GM19238 (cell line): ENCODE data around the gene CRELD2.

ENCODE experiments used
- DNase-seq: peaks from one replicate; pipeline ENCODE4 v3.0.0; 2011; ENCODE audit warnings: low spot score; ENCODE audit not compliant: insufficient read length

Gene CRELD2

DNA sequence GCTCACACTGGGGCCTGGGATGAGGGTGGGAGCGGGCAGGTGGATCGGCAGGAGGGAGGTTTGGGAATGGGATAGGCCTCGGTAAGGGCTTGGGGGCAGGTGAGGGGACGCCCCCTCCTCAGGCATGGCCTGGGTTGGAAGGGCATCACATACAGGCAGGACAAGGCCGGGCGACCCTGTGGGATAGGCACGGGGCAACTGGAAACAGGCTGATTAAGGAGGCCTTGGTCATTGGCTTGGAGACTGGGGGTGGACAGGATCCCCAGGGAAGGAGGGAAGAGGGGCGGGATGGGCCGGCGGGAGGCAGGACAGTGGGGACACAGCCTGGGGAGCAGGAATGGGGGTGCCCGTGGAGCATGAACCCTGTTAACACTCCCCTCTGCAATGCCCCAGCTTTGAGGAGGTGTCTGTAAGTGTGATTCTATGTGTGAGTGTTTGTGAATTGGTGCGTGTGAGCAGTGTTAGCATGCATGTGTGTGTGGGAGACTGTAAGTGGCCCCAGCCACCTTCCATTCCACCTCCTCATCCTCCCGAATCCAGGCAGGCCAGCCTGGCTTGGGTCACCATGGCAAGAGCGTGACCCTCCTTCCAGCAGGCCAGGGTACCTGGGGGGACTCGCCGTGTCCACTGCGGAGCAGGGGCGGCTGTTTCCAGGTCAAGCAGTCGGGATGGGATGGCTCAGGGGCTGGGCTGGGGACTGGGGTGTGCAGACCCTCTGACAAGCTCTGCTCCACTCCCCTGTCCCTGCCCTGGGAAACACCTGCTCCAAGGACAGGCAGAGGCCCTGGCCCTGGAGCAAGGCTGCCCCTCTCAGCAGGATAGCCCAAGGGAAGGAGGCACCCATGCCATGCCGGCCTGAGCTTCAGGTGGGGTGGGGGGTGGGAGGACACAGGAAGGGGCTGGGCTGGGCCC is 38.7 kb downstream of the CRELD2 start:
- DNase-seq = no peak

DNA sequence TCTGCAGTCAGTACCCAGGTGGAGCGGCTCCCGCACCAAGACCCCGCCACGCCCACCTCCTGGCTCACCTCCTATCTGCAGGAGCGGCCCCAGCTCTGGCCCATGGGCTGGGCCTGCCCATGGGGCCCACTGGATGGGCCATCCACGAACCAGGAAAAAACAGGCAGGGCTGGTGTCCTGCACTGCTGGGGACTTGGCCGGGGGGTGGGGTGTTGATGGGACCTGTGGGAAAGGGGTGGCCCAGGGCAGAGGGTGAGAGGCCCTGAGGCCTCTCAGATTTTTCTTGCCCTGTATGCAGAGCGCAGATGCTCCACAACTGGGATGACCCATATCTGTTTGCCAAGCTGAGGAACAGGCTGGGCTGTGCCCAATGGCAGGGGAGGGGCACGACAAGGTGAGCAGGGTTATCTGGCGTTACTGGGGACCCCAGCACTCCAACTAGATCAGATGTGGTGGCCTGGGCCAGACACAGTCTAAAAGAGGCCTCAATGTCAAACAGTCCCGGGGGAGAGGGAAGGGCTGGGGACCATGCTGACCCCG is 39.5 kb downstream of the CRELD2 start:
- no peak for DNase-seq

DNA sequence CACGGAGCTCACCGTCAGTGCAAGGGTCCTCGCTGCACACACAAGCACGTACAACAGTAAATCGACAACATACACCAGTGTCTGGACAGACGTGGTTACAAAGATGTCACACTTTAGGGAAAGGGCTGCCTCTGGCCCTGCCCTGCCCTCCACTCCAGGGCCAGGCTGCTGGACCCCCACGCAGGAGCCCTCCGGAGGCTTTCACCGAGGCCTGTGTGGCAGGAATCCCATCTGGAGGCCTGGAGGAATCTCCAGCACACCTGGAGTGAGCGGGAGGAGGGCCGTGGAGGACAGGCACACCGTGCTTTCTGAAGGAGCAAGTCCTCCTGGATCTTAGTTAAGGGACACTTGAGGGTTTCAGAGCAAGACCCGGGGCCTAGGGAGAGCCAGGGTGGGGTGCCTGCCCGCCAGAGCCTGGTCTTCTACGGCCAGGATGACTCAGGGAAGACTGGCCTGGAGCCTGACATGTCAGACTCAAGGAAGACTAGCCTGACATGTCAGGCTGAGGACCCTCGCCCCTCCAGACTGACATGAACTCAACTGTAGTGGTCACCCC is 40.0 kb downstream of the CRELD2 start:
- DNase-seq = no peak

DNA sequence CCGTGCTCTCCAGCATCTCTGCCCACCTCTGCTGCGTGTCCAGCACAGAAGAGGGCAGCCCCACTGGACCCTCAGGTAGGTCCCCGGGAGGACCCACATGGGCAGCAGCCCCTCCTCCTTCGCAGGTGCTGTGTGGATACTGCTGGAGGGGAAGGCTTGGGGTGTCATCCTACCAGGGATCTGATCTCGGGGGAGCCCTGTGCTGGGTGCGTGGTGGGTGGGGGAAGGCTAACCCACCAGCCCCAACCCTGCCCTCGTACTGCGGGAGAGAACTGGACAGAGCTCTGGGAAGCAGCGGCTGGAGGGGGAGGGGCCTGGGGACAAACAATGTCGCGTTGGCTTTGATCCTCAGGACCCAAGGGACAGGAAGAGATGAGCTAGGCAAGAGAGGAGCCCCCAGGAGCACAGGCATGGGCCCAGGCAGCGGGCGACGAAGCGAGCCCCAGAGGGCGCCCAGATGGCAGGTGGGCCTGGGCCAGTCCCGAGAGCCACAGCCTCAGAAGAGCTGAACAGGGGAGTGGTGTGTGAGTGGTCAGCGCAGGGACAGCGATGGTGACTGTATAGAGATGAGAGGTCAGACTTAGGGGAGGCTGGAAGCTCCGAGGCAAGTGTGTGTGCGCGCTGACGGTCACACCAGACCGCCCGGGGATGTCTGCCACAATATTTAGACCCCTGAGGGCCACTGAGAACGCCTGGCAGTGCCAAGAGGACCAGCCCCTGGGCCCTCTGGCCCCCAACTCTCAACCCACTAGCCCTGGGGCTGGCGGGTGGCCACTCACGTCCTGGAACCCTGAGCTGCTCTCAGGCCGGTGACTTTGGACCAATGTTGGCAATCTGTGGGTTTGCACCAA is 40.7 kb downstream of the CRELD2 start:
- no peak for DNase-seq

DNA sequence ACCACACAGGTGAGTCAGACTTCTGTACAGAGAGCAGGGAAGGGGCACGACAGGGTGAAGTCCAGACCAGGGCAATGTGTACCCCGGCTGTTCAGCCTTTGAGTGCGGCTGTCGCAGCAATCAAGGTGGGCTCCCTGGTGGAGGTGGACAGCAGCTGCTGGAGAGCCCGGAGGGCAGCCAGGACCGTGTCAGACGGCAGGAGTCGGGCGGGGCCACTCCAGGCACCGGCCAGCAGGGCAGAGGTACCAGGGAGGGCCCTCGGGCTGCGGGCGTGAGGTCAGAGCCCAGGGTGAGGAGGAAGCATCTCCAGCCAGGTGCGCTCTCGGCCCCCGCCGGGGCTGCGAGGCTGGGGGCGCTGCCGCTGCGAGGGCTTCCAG is 41.3 kb downstream of the CRELD2 start:
- no peak for DNase-seq

DNA sequence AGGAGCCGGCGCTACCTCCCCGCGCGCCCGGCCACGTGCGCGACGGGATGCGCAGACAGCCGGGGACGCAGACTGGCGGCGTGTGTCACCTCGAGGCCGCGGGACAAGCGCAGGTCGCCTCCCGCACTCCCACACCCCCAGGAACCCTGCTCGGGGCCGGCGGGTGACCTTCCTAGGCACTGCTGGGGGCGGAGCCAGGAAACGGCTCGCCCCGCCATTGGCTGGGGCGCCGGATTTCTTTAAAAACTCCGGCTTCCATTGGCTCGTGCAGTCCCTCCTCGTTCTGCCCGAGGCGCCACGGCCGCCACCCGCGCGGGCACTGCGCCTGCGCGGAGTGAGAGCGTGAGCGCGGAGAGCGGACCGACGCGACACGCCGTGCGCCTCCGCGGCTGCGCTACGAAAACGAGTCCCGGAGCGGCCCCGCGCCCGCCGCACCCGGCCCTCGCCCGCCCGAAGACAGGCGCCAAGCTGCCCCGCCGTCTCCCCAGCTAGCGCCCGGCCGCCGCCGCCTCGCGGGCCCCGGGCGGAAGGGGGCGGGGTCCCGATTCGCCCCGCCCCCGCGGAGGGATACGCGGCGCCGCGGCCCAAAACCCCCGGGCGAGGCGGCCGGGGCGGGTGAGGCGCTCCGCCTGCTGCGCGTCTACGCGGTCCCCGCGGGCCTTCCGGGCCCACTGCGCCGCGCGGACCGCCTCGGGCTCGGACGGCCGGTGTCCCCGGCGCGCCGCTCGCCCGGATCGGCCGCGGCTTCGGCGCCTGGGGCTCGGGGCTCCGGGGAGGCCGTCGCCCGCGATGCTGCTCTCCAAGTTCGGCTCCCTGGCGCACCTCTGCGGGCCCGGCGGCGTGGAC is 41.9 kb downstream of the CRELD2 start, which contains the start of gene PIM3:
Gene PIM3, plus strand, starts transcription at position 614 of the 846 bp plus-strand sequence. Its CDS starts 176 bp downstream, at position 790.
- peak; percentile 100 for DNase-seq

DNA sequence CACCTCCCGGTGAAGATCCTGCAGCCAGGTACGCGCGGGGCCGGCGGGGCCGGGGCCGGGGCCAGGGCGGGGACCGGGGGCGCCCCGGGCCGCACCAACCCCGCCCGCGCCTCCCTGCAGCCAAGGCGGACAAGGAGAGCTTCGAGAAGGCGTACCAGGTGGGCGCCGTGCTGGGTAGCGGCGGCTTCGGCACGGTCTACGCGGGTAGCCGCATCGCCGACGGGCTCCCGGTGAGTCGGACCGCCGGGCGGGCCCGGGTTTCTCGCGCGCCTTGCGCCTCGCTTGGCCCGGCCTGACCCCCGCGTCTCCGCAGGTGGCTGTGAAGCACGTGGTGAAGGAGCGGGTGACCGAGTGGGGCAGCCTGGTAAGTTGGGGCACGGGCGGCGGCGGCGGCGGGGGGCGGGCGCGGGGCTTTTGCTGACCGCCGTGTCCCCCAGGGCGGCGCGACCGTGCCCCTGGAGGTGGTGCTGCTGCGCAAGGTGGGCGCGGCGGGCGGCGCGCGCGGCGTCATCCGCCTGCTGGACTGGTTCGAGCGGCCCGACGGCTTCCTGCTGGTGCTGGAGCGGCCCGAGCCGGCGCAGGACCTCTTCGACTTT is 42.7 kb downstream of the CRELD2 start:
- peak; percentile 61 for DNase-seq

DNA sequence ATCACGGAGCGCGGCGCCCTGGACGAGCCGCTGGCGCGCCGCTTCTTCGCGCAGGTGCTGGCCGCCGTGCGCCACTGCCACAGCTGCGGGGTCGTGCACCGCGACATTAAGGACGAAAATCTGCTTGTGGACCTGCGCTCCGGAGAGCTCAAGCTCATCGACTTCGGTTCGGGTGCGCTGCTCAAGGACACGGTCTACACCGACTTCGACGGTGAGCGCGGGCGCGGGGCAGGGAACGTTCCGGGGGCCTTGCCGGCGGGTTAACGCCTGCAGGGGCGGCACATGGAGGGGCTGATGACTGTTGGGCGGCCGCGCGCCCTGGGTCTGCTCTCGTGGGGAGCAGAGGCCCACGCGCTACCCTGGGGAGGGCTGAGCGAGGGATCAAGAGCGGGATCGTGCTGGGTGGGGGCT is 43.2 kb downstream of the CRELD2 start:
- no peak for DNase-seq

DNA sequence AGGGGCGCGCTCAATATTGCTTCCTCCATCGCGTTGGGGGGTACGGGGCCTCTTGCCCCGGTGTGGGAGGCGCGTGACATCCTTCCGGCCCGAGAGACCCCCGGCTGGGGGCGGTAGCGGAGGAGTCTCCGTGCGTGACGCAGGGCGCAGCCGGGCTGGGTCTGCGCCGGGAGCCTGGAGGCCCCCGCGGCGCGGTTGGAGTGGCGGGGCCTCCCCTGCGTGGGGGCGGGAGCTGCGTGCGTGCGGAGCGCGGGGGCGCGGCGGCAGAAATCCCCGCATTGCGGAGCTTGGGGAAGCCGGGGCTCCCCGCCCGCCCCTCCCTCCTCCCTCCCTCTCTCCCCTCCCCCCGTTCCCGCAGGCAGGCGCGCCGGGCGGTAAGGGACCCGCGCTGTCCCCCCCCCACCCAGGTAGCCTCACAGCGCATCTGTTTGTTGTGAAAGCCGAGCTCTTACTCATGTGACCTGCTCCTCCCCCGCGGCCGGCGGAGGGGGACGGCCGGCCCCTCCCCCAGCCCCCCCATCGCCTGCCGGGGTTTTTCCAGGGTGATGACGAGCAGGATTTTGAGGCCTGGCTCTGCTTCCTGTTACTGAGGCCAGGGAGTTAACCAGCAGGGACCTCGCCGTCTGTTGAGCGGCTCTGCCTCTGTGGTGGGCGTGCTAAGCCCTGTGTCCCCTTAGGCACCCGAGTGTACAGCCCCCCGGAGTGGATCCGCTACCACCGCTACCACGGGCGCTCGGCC is 43.7 kb downstream of the CRELD2 start:
- peak; percentile 77 for DNase-seq

DNA sequence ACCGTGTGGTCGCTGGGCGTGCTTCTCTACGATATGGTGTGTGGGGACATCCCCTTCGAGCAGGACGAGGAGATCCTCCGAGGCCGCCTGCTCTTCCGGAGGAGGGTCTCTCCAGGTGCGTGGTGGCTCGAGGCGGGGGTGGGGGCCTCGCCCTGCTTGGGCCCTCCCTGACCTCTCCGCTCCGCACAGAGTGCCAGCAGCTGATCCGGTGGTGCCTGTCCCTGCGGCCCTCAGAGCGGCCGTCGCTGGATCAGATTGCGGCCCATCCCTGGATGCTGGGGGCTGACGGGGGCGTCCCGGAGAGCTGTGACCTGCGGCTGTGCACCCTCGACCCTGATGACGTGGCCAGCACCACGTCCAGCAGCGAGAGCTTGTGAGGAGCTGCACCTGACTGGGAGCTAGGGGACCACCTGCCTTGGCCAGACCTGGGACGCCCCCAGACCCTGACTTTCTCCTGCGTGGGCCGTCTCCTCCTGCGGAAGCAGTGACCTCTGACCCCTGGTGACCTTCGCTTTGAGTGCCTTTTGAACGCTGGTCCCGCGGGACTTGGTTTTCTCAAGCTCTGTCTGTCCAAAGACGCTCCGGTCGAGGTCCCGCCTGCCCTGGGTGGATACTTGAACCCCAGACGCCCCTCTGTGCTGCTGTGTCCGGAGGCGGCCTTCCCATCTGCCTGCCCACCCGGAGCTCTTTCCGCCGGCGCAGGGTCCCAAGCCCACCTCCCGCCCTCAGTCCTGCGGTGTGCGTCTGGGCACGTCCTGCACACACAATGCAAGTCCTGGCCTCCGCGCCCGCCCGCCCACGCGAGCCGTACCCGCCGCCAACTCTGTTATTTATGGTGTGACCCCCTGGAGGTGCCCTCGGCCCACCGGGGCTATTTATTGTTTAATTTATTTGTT is 44.6 kb downstream of the CRELD2 start:
- no peak for DNase-seq

DNA sequence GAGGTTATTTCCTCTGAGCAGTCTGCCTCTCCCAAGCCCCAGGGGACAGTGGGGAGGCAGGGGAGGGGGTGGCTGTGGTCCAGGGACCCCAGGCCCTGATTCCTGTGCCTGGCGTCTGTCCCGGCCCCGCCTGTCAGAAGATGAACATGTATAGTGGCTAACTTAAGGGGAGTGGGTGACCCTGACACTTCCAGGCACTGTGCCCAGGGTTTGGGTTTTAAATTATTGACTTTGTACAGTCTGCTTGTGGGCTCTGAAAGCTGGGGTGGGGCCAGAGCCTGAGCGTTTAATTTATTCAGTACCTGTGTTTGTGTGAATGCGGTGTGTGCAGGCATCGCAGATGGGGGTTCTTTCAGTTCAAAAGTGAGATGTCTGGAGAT is 45.2 kb downstream of the CRELD2 start:
- no peak for DNase-seq

DNA sequence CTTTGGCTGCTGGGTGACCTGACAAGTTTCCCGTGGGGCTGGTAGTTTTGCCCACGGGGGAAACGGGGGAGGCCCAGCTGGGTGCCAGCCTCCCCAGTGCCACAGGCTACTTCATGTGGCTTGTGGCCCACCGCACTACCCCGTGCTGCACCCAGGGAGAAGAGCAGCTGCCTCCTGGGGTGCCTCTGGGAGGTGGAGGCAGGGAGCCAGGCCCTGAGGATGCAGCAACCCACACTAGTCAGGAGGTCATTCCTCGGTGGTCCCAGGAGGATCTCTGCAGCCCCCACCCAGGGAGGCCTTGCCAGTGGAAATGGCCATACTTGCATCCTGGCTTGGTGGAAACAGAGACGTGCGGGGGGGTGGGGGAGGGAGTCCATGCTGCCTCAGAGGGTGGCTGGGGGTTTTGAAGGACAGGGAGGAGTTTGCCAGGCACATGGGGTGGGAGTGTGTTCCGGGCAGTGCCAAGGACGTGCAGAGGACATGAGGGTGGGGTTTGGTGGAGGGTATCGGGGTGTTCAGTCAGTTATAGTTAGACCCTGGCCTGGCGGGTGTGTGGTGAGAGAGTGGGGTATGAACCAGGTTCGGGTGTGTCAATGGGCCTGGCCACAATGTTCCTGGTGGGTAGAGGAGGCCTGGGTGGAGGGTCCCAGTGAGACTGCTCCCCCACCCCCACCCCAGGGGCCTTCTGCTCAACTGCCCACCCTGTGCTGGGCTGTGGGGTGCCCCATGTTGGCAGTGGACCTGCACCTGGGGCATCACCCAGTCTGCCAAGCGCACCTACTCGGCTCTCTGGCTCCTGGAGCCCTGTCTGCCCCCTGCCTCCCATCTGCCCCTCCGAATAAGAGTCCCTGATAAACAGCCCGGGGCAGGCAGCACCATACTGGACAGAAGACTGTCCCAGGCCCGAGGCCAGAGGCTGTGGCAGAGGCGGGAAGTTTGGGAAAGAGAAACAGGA is 46.0 kb downstream of the CRELD2 start:
- DNase-seq = no peak

DNA sequence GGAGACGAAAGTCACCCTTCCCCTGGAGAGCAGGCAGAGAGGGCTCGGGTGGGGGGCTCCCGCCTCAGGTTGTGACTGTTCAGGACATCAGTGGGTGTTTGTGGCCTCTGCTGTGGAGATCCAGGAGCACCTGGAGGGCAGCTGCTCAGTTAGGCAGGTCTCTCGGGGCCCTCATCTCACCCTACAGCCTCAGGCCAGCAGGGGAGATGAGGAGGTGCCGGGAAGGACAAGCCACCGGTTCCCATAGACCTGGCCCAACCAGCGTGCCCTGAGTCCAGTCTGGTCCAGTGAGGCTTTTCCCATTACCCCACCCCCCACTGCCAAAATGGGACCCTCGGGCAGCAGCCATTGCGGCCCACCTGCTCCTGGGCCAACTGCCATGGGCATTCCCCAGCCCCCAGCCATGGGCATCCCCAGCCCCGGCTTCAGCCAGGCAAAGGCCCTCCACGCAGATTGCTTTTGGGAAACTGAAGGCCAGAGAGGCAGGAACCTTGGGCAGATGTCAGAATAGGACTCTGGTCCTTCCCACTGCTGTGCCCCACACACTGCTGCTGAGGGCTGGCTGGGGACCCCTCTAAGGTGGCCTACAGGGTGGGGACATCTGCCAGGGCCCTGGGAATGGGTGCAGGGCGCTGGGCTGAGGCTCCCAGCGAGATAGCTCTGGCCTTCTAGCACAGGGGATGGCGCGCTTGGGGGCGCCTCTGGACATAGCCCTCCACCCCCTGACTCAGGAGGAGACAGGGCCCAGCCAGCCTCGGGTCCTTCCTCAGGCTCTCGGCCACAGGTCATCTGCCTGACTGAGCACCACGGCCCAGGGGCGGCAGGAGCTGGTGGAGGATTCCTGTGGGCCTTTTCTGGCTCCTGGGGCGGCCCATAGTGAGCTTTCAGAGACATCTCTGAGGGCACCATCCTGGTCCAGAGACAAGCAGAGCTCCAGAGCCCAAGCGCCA is 46.9 kb downstream of the CRELD2 start:
- no peak for DNase-seq

DNA sequence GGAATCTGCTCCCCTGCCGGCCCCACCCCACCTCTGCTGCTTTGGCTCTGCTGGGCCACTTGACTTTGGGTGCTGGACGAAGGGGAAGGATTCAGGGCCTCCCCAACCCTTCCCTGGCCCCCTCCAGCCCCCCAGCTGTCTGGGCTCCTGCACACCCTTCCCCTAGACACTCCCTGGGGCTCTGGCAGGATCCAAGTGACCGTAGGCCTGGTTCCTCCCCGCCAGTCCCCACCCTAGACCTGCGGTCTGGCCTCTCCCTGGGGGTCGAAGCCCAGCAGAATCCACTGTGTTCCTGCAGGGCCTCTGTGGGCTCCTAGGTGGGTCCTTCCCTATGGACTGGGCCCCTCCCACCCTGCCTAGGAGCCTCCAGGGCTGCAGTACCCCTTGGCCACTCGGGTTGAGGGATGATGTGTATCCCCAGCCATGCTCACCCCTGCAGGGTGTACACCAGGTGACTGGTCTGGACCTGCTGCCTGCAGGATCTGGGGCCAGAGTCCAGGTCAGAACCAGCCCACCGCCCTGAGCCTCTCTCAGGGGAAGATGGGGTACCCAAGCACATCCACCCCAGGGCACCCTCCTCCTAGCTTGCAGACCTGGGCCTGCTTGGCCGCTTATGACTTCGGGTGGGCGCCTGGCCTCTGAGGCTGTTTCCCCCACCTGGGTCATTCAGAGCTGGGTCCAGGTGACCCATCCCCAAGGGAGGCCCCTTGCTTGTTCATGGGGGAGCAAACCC is 47.8 kb downstream of the CRELD2 start:
- no peak for DNase-seq

DNA sequence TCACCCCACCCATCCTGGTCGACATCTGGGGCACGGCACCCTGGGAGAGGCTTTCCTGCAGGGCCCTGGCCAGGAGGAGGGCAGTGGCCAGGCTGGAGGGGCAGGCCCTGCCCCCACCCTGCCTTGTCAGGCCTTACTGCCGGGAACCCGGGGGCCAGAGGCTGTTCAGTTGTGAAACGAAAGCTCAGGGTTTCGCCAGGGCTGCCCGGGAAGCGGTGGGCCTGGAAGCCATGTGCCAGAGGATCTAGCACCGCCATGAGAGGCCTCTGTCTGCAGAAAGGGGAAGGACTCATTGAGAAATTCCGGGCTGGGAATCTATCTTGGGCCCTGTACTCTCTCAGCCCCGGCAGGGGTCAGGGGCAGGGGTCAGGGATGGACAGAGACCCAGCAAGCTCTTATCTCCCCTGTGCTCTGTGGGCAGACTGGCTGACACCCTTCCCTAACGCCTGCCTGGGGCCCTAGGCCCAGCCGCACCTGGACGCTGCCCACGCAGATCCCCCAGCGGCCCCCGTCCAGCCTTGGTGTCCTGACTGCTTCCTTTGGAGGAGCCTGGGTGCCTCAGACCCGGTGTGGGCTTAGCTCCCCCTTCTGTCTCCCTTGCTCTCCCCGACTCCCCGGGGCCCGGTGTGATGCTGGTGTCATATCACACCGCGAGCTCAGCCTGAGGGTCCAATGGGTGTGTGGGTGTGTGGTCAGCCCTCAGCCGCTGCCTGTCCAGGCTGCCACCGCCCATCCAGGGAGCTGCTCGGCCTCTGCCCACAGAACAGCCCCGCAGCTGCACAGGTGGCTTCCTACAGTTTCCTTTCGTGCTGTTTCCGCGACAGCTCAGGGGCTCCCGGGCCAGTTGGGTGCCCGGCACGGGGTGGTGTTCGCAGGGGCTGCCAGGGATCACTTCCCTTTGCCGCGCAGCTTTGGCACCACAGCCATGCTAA is 48.6 kb downstream of the CRELD2 start:
- DNase-seq = no peak
